Neuron (in vitro differentiated cells): ENCODE results near the gene RFXAP.

ENCODE experiments used
- H2AFZ ChIP-seq: one replicate; pipeline ENCODE4 v1.6.1; 2013; ENCODE audit warnings: low read depth, mild to moderate bottlenecking, inconsistent platforms, low read length, moderate library complexity
- H3K27me3 ChIP-seq: one replicate; pipeline ENCODE4 v1.6.1; 2013; ENCODE audit warnings: low read length; ENCODE audit not compliant: insufficient read depth
- H3K36me3 ChIP-seq: one replicate; pipeline ENCODE4 v1.6.1; 2013; ENCODE audit warnings: low read length; ENCODE audit not compliant: insufficient read depth
- H3K4me1 ChIP-seq: one replicate; pipeline ENCODE4 v1.6.1; 2013; ENCODE audit warnings: low read length; ENCODE audit not compliant: insufficient read depth
- H3K4me3 ChIP-seq: 2 replicates; pipeline ENCODE4 v1.5.1; 2013; ENCODE audit warnings: mild to moderate bottlenecking, low read length, moderate library complexity
- H3K9me3 ChIP-seq: one replicate; pipeline ENCODE4 v1.6.1; 2013; ENCODE audit warnings: low read length

Gene RFXAP

DNA sequence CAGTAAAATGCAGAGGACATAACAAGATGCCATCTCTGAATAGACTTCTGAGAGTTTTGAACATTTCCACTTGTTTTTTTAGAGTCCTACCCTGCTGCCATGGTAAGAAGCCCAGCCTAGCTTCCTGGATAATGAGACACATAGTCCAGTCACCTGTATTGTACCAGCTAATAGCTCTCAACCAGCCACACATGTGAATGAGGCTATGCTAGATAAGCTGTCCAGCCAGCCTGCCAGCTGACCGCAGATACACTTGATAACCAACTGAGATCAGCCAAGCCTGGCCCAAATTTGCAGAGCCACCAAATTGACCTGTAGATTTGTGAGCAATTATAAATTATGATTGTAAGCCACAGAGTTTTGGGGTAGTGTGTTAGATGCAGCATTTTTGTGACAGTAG lies 10.7 kb downstream of the RFXAP start:
- no peaks in the 10 kb centered on the region for H3K9me3 ChIP-seq
- no peaks in the 10 kb centered on the region for H3K4me1 ChIP-seq
- H2AFZ ChIP-seq: no peak overlapping the region
- no peaks in the 10 kb centered on the region for H3K27me3 ChIP-seq
- no peak overlapping the region for H3K4me3 ChIP-seq
- H3K36me3 ChIP-seq: peaks cover 25% of the 10 kb centered on the region

DNA sequence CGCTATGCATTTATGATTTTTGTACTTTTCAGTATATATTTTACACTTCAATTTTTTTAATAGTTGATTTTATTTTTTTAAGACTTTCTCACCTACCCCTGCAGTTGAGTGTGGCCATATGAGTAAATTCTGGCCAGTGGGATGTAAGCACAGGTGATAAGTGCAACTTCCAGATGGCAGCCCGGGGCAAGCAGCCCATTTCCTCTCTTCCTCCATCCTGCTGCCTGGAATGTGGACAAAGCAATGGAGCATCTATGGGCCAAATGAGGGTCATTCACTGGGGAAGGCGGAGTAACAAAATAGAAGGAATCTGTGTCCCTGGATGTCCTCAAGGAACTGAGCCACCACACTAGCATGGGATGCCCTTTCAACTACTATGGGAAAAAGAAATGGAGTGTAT lies 12.3 kb downstream of the RFXAP start:
- Histone ChIP-seq H3K4me3 (no peak overlapping the region), H2AFZ (no peak overlapping the region), H3K4me1 (no peaks in the 10 kb centered on the region), H3K9me3 (no peaks in the 10 kb centered on the region), H3K36me3 (peaks cover 23% of the 10 kb centered on the region), H3K27me3 (no peaks in the 10 kb centered on the region)

DNA sequence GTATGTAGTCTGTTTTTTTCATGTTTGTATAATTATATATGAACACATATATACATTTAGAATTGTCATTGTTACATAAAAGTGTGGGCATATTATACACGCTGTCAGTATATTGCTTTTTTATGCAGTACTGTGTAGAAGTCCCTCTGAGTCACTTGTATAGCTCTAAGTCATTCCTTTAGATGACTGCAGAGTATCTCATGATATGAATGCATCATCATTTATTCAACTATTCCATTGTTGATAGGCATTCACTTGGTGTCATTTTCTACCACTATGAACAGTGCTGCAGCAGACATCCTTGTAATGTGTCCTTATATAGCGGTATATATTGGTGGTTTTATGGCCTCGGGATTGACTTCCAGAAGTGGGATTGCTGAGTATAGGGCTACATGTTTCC lies 15.3 kb downstream of the RFXAP start:
- Histone ChIP-seq H3K36me3 (peaks cover 8% of the 10 kb centered on the region), H3K4me1 (no peaks in the 10 kb centered on the region), H3K9me3 (peaks cover 4% of the 10 kb centered on the region), H3K27me3 (no peaks in the 10 kb centered on the region), H3K4me3 (no peak overlapping the region), H2AFZ (no peak overlapping the region)

DNA sequence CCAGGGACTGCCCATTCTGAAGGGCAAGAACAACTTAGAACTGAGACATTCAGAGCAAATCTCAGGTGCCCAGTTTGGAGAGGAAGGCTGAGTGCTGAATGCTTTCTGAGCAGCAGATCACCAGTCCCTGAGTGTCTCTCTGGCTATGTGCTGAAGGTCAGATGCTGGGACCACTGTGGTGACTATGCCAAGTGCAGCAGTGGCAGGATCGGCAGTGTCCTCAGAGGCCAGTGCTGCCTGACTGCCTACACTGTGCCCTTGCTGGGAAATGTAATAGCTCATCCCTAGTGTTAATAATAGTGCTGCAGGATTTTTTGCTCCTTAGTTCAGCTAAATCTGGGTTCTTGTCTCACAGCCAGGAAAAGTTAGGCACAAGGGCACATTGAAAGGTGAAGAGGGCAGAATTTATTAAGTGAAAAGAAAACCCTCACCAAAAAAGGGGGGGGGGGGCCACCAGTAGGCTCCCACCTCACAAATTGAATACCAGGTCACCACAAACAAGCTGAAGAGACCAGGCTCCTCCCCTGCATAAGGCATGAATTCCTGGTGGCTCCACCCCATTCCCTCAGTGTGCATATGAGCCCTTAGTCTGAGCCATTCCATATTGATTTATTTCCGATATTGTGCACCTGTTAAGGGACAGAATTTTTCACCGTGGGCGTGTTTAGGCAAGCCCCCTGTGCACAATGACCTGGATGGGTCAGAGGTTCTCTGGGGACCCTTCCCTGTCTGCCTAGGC lies 18.5 kb downstream of the RFXAP start:
- Histone ChIP-seq H3K9me3 (peaks cover 4% of the 10 kb centered on the region), H3K4me1 (no peaks in the 10 kb centered on the region), H3K4me3 (no peak overlapping the region), H3K36me3 (no peaks in the 10 kb centered on the region), H2AFZ (no peak overlapping the region), H3K27me3 (no peaks in the 10 kb centered on the region)

DNA sequence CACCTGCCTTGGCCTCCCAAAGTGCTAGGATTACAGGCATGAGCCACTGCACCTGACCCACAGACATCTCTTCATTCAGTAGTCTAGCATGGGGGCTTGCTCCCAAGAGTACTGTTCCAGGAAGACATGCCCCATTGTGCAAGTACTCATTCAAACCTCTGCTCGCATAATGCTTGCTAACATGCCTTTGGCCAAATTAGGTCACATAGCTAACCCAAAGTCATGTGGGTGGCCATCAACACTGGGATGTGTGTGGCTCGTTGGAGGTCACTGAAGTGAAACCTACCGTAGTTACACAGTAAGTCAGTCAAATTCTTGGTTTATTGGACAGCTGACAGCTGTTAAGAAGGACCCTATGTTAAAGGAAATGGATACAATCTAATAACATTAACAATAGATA lies 20.3 kb downstream of the RFXAP start:
- Histone ChIP-seq H3K9me3 (peaks cover 6% of the 10 kb centered on the region), H3K36me3 (no peaks in the 10 kb centered on the region), H3K4me1 (no peaks in the 10 kb centered on the region), H2AFZ (no peak overlapping the region), H3K27me3 (no peaks in the 10 kb centered on the region), H3K4me3 (no peak overlapping the region)

DNA sequence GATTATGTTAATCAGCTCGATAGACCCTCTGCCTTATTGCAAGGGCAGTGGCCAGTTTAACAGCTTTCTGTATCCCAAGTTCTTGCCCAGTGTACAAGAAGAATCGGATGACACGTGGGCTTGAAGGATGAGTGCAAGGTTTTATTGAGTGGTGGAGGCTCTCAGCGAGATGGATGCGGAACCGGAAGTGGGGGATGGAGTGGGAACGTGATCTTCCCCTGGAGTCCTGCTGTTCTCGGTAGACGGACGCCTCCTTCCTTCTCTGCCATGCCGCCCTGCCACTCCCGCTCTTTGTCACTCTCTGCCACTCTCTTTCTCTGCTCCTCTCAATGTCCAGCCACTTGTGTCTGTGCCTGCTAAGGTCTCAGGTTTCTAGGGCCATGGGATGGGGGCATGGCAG lies 21.0 kb downstream of the RFXAP start:
- Histone ChIP-seq H3K36me3 (no peaks in the 10 kb centered on the region), H2AFZ (no peak overlapping the region), H3K9me3 (peaks cover 6% of the 10 kb centered on the region), H3K4me3 (no peak overlapping the region), H3K4me1 (no peaks in the 10 kb centered on the region), H3K27me3 (no peaks in the 10 kb centered on the region)

DNA sequence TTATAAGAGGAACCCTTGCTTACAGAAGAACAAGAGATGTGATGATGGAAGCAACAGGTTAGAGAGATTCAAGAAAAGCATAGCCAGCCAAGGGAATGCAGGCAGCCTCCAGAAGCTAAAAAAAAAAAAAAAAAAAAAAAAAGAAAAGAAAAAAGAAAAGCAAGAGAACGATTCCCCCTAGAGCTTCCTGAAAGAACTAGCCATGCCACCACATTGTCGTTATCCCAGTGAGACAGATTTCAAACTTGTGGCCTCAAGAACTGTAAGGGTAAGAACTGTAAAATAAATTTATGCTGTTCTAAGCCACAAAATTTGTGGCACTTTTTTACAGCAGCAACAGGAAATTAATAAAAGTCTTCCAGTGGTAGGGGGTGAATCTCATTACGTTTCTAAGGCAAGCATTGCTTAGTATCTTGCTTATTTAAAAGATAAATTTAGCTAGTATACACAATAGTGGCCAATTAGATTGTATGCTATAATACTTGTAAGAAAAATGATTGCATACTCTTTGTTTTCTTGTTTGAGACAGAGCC lies 21.8 kb downstream of the RFXAP start:
- Histone ChIP-seq H3K27me3 (no peaks in the 10 kb centered on the region), H3K4me1 (peaks cover 3% of the 10 kb centered on the region), H3K36me3 (no peaks in the 10 kb centered on the region), H2AFZ (no peak overlapping the region), H3K4me3 (no peak overlapping the region), H3K9me3 (peaks cover 6% of the 10 kb centered on the region)

DNA sequence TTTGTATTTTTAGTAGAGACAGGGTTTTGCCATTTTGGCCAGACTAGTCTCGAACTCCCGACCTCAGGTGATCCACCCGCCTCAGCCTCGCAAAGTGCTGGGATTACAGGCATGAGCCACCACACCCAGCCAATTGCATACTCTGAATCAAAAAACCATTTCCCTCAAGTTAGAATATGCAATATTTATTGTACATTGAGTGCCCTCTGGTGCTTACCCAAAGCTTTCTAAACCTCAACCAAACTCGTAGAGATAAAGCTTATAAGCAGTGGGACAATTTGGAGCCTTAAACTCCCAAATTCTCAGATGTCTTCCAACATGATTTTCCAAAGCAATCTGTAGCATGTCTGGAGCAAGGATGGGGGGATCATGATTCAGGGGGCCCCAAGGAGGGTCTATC lies 22.4 kb downstream of the RFXAP start:
- Histone ChIP-seq H3K36me3 (no peaks in the 10 kb centered on the region), H3K9me3 (peaks cover 6% of the 10 kb centered on the region), H3K4me1 (peaks cover 3% of the 10 kb centered on the region), H3K27me3 (no peaks in the 10 kb centered on the region), H2AFZ (no peak overlapping the region), H3K4me3 (no peak overlapping the region)

DNA sequence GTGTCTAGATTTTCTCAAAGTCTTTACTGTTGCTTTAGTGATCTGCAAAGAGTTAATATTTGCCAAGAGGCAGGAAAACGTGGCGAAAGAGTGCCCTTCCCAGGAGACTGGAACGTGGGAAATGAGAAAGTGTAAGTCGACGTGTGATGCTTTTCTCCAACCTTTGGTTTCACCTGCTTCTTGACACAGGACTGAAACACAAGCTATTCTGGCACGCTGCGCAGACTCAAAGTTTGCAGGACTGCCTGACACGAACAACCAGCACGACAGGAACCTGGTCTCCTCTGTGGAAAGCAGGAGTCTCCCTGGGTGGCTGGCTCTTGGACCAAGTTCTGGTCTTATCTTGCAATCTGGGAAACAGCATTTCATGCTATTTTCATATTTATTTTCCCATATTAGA lies 28.6 kb downstream of the RFXAP start:
- Histone ChIP-seq H2AFZ (no peak overlapping the region), H3K9me3 (peaks cover 2% of the 10 kb centered on the region), H3K4me3 (no peak overlapping the region), H3K27me3 (no peaks in the 10 kb centered on the region), H3K4me1 (peaks cover 3% of the 10 kb centered on the region), H3K36me3 (no peaks in the 10 kb centered on the region)

DNA sequence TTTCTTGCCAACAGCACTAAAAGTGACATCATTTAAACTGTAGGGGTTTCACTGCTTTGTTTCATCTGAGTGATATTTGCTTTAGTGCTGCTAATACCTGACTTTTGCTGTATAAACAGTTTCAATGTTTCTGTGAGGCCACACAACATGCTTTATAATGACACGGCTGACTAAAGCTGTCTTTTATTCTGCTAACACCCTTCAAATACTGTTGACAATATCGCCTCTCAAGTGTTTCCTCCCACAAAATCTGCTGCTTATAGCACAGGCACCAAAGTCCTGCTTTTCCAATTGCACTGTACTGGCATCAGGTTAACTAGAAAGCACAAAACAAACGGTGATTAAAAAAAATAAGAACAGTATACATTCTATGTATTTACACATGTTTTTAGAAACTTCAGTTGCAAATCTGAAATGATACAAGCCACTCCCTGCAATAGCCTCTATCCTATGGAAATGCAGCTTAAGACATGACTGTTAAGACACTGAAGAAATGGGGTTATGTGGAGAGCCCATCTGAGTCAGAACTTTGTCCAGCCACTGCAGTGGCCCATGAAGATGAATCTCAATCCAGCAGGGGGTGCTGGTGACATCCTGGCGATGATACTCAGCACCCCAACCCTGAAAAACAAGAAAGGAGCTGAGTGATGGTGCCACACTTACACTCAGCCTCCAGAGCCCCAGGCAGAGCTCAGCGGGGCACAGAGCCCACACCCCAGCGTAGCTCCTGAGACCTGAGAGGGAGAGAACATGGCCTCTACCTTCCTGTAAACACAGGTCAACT lies 29.4 kb downstream of the RFXAP start:
- no peak overlapping the region for H3K4me3 ChIP-seq
- H3K27me3 ChIP-seq: no peaks in the 10 kb centered on the region
- H3K9me3 ChIP-seq: peaks cover 2% of the 10 kb centered on the region
- H2AFZ ChIP-seq: no peak overlapping the region
- H3K4me1 ChIP-seq: peaks cover 3% of the 10 kb centered on the region
- H3K36me3 ChIP-seq: no peaks in the 10 kb centered on the region

DNA sequence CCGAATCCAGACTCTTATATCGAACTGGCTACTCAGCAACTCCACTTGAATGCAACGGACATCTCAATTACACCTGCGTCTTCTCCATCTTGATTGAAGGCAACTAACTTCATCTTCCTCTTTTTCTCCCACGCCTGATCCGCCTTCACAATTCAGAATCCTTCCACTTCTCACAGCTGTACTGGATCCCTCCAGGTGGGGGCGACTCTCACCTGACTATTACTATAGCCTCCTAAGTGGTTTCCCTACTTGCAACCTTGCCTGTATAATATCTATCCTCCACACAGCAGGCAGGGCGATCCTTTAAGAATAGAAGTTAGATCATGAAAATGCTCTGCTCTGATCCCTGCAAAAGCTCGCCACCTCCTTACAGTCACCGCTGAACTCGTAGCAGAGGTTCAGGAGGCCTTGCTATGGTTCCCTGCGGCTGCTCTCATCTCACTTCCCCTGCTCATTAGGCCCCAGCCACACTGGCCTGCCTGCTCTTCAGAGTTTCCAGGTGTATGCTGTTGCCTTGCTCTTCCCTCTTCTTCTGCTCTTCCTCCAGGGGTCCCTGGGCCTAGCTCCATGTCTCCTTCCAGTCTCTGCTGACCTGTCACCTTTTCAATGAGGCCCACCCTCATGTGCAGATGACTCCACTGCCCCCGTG lies 31.9 kb downstream of the RFXAP start:
- H3K9me3 ChIP-seq: no peaks in the 10 kb centered on the region
- no peaks in the 10 kb centered on the region for H3K36me3 ChIP-seq
- no peaks in the 10 kb centered on the region for H3K27me3 ChIP-seq
- no peaks in the 10 kb centered on the region for H3K4me1 ChIP-seq
- H2AFZ ChIP-seq: no peak overlapping the region
- no peak overlapping the region for H3K4me3 ChIP-seq

DNA sequence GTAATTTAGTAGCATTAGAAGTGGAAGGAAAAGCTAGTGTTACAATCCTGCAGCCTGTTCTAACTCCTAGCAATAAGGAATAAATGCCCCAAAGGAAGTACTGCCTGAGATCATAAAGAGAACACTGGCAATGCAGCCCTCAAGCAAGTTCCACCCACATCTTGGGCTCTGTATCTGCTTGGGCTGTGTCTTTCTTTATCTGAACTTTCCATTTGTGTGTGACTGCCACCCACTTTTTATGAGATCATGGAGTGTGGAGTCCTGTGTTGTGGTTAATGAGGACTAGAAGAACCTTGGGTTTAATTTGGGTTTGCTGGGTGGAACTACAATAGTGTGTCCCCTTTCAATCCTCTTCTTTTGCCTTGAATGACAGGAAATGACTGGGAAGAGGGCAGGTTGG lies 38.2 kb downstream of the RFXAP start:
- no peaks in the 10 kb centered on the region for H3K9me3 ChIP-seq
- H3K27me3 ChIP-seq: no peaks in the 10 kb centered on the region
- no peaks in the 10 kb centered on the region for H3K36me3 ChIP-seq
- H2AFZ ChIP-seq: no peak overlapping the region
- no peaks in the 10 kb centered on the region for H3K4me1 ChIP-seq
- H3K4me3 ChIP-seq: no peak overlapping the region

DNA sequence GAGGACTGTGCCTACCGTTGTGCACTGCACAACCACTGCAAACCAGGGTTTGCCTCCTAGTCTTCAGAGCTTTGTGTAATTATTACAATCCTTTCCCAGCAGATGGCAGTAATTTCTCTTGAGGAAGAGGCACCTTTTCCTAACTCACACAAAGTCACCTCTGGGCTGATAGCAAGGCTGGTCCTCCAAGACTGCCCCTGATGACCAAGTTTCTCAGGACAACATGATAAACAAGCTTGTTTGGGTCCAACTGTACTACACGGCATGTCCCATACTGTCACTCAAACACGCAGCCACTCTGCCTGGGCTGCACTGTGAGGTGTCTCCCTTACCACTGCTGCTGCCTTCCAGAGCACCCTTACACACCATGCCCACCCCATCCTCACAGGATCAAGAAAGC lies 39.3 kb downstream of the RFXAP start:
- no peaks in the 10 kb centered on the region for H3K9me3 ChIP-seq
- H3K4me1 ChIP-seq: no peaks in the 10 kb centered on the region
- no peak overlapping the region for H2AFZ ChIP-seq
- H3K4me3 ChIP-seq: no peak overlapping the region
- no peaks in the 10 kb centered on the region for H3K36me3 ChIP-seq
- H3K27me3 ChIP-seq: no peaks in the 10 kb centered on the region
